HEK293 (cell line): Measurements from ENCODE around the gene VPS54.

Source experiments
- HOXA7 ChIP-seq: sonication (generic); formaldehyde crosslinking; IDR thresholded peaks from 2 replicates; pipeline ENCODE4 v1.8.1; 2022; ENCODE audit warnings: missing genetic modification reagents, borderline replicate concordance
- ZBTB10 ChIP-seq: fragments of 450-650 bp; formaldehyde crosslinking; IDR thresholded peaks from 2 replicates; pipeline ENCODE4 v1.5.1; 2016; ENCODE audit warnings: missing biosample characterization, missing genetic modification characterization
- ZBTB11 ChIP-seq: fragments of 450-650 bp; formaldehyde crosslinking; conservative IDR thresholded peaks from 2 replicates; pipeline ENCODE4 v1.5.1; 2016; ENCODE audit warnings: low read depth, missing biosample characterization, missing genetic modification characterization
- ZNF530 ChIP-seq: fragments of 450-650 bp; formaldehyde crosslinking; IDR thresholded peaks from 2 replicates; pipeline ENCODE4 v1.5.1; 2016; ENCODE audit warnings: low read depth, missing biosample characterization, missing genetic modification characterization
- ZNF639 ChIP-seq: fragments of 450-650 bp; formaldehyde crosslinking; IDR thresholded peaks from 2 replicates; pipeline ENCODE4 v1.5.1; 2016; ENCODE audit warnings: missing biosample characterization, missing genetic modification characterization

GRCh38 chr2:63870679-63871078 lies 148.5 kb downstream of the VPS54 start:
- TF ChIP-seq ZBTB11 (tag by site-specific recombination) (no peak), HOXA7 (CRISPR knock-in tag) (no peak), ZNF639 (tag by site-specific recombination) (no peak), ZNF530 (tag by site-specific recombination) (no peak), ZBTB10 (tag by site-specific recombination) (no peak)
